ENCODE measurements around the gene RGCC.

RGCC gene

GRCh38 chr13:41491436-41491835 is 34.1 kb downstream of the RGCC start:
- no peak for TF ChIP-seq CTCF (IDR thresholded peaks at IDR 0.05)
- TF ChIP-seq ZFX (IDR thresholded peaks at IDR 0.05; ENCODE audit: borderline replicate concordance) = no peak
- H3K27ac ChIP-seq = no peak overlapping the region

- no peak overlapping the region for H3K27ac ChIP-seq
Measured at GRCh38 chr13:41492432-41493260, 35.3 kb downstream of the RGCC start.

GRCh38 chr13:41494202-41494601 is 36.9 kb downstream of the RGCC start:
- TF ChIP-seq CTCF (IDR thresholded peaks at IDR 0.05) = no peak
- TF ChIP-seq ZFX (IDR thresholded peaks at IDR 0.05; ENCODE audit: borderline replicate concordance) = no peak
- no peak overlapping the region for H3K27ac ChIP-seq

More at GRCh38 chr13:41492432-41493260, 35.3 kb downstream of the RGCC start:
- TF ChIP-seq CTCF (IDR thresholded peaks at IDR 0.05) = no peak
- no peak for TF ChIP-seq ZFX (IDR thresholded peaks at IDR 0.05; ENCODE audit: borderline replicate concordance)

GRCh38 chr13:41495044-41495443 is 37.7 kb downstream of the RGCC start:
- TF ChIP-seq ZFX (IDR thresholded peaks at IDR 0.05; ENCODE audit: borderline replicate concordance) (no peak), CTCF (IDR thresholded peaks at IDR 0.05) (no peak)
- no peak overlapping the region for H3K27ac ChIP-seq

GRCh38 chr13:41496420-41497234 is 39.3 kb downstream of the RGCC start:
- no peak overlapping the region for H3K27ac ChIP-seq
- TF ChIP-seq CTCF (IDR thresholded peaks at IDR 0.05) (no peak), ZFX (IDR thresholded peaks at IDR 0.05; ENCODE audit: borderline replicate concordance) (no peak)

GRCh38 chr13:41497436-41497835 is 40.1 kb downstream of the RGCC start:
- H3K27ac ChIP-seq = no peak overlapping the region
- TF ChIP-seq ZFX (IDR thresholded peaks at IDR 0.05; ENCODE audit: borderline replicate concordance) (no peak), CTCF (IDR thresholded peaks at IDR 0.05) (no peak)

GRCh38 chr13:41499452-41499851 is 42.1 kb downstream of the RGCC start:
- H3K27ac ChIP-seq = no peak overlapping the region
- TF ChIP-seq CTCF (IDR thresholded peaks at IDR 0.05) = no peak
- no peak for TF ChIP-seq ZFX (IDR thresholded peaks at IDR 0.05; ENCODE audit: borderline replicate concordance)
